ENCODE results near the gene ARMC5. TPM values are rescaled to one million over a fixed set of nuclear protein-coding genes. Genes with fewer than 3 reads are reported as not detected.
"Not testable (repeated sequence)": the region's sequence is repeated elsewhere in the genome, so short reads cannot be mapped to it uniquely, and the experiment has no call there.

ARMC5 gene
- total RNA-seq = 5.5 TPM
- long read RNA-seq, transcript ARMC5-201 (6 exons, 3,612 nt) = major isoform, 7 of 9 reads
- long read RNA-seq, partial matches to known transcripts = 2 of 9 reads
- long read RNA-seq, other reads (novel, unspliced or antisense) = 0 of 9 reads

- peak; percentile 98 for DNase-seq (ENCODE audit: missing footprints)
- intact Hi-C loops (cut with DNase I) = loop anchor here (5.0 to 10.0 kb wide), 3 partner anchors 384 to 472 kb away; partner anchors contain the start of genes HSD3B7, ZNF267, ZNF646 and ZNF668
- peak; percentile 89 for ATAC-seq
These were observed at the start of gene ARMC5 for GRCh38 chr16:31458844-31459686. TSS of gene ARMC5 (plus strand) at chr16:31459501. CDS start at chr16:31459525, 24 bp downstream.

GRCh38 chr16:31410082-31410481 is 49.2 kb upstream of the ARMC5 start:
- DNase-seq (ENCODE audit: missing footprints) (no peak), ATAC-seq (no peak)
- intact Hi-C loops (cut with DNase I) = no loop called here

DNA sequence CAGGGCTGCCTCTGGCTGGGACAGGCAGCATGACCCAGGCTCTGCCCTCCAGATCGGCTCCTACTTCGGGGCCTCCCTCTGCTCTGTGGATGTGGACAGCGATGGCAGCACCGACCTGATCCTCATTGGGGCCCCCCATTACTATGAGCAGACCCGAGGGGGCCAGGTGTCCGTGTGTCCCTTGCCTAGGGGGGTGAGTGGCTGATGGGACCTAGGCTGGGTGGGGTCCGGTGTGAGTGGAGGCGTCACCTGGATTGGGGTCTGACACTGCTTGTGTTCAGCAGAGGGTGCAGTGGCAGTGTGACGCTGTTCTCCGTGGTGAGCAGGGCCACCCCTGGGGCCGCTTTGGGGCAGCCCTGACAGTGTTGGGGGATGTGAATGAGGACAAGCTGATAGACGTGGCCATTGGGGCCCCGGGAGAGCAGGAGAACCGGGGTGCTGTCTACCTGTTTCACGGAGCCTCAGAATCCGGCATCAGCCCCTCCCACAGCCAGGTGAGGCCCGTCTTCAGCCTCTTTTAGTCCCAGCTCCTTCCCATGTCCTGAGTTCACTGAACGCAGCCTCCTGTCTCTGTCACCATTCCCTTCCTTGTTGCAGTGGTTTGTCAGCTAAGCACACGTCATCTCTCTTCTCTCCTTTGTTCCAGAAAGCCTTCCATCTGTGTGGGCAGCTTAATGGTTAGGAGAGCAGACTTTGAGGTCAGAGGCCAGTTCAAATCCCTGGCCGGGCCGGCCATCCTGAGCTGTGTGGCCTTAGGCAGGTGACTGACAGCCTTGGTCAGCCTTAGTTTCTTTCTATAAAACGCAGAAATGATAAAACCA is 48.1 kb upstream of the ARMC5 start:
- DNase-seq (ENCODE audit: missing footprints) = no peak
- no peak for ATAC-seq
- intact Hi-C loops (cut with DNase I) = no loop called here

DNA sequence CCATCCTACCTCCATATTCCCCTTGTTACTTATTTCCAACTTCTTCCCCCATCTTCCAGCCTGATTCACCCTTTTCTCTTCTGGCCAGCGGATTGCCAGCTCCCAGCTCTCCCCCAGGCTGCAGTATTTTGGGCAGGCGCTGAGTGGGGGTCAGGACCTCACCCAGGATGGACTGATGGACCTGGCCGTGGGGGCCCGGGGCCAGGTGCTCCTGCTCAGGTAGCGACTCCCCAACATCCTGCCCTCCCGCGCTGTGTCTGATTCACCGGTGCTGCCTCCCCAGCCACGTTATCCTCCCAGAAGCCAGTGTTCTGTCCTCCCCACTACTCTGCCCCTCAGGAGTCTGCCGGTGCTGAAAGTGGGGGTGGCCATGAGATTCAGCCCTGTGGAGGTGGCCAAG is 46.6 kb upstream of the ARMC5 start:
- no peak for ATAC-seq
- intact Hi-C loops (cut with DNase I) = no loop called here
- no peak for DNase-seq (ENCODE audit: missing footprints)

DNA sequence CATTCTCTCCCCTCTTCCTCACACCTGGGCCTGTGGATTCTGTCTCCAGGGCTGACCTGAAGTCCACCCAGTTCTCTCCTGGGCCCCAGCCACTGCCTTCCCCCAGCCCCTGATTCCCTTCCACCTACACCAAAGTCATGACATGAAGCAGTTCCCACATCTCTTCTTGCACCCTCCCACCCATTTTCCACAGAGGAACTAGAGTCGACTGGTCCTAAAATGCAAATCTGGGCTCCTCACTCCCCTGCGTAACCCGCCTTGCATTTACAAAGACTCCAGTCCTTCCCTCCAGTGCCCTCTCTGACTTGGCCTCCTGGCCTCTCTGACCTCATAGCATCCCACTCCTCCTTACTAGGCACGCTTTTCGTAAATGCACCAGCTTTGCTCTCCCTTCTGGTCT is 45.9 kb upstream of the ARMC5 start:
- no peak for ATAC-seq
- intact Hi-C loops (cut with DNase I) = no loop called here
- no peak for DNase-seq (ENCODE audit: missing footprints)

DNA sequence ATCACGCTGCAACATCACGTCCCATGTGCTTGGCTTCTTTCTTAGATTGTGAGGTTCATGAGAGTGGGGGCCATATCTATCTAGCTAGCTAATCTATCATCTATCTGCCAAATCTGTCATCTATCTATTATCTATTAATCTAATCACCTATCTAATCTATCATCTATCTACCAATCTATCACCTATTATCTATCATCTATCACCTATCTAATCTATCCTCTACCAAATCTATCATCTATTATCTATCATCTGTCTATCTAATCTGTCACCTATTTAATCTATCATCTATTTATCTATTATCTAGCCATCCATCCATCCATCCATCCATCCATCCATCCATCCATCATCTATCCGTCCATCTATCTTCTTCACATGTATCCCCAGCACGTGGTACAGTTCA is 45.4 kb upstream of the ARMC5 start:
- no peak for DNase-seq (ENCODE audit: missing footprints)
- no peak for ATAC-seq
- intact Hi-C loops (cut with DNase I) = no loop called here

GRCh38 chr16:31414706-31415105 is 44.6 kb upstream of the ARMC5 start:
- DNase-seq (ENCODE audit: missing footprints) (no peak), ATAC-seq (no peak)
- intact Hi-C loops (cut with DNase I) = no loop called here

DNA sequence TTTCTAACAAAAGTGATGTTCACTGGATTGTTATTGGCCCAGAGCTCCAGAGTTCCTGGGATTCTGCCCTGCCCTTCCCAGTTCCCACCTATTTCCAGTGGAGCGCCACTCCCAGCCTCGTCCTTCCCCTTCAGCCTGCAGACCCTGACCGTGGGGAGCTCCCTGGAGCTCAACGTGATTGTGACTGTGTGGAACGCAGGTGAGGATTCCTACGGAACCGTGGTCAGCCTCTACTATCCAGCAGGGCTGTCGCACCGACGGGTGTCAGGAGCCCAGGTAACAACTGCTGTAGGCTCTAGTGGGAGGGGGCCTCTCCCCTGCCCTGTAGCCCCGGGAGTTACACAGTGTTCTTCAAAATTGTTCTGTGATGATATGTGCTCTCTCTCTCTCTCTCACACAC is 42.9 kb upstream of the ARMC5 start:
- ATAC-seq (no peak), DNase-seq (ENCODE audit: missing footprints) (no peak)
- intact Hi-C loops (cut with DNase I) = no loop called here

DNA sequence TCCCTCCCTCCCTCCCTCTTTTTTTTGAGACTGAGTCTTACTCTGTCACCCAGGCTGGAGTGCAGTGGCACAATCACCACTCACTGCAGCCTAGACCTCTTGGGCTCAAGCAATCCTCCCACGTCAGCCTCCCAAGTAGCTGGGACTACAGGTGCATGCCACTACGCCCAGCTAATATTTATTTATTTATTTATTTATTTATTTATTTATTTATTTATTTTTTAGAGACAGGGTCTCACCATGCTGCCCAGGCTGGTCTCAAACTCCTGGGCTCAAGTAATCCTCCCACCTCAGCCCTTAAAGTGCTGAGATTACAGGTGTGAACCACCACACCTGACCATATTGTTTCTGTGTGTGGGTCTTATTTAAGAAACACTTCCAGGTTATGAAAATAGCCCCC is 42.3 kb upstream of the ARMC5 start:
- DNase-seq (ENCODE audit: missing footprints); ATAC-seq; intact Hi-C loops (cut with DNase I): not testable (repeated sequence)

GRCh38 chr16:31417916-31418315 is 41.4 kb upstream of the ARMC5 start:
- ATAC-seq (no peak), DNase-seq (ENCODE audit: missing footprints) (no peak)
- intact Hi-C loops (cut with DNase I) = no loop called here

GRCh38 chr16:31420037-31420436 is 39.3 kb upstream of the ARMC5 start:
- DNase-seq (ENCODE audit: missing footprints) (no peak), ATAC-seq (no peak)
- intact Hi-C loops (cut with DNase I) = no loop called here

DNA sequence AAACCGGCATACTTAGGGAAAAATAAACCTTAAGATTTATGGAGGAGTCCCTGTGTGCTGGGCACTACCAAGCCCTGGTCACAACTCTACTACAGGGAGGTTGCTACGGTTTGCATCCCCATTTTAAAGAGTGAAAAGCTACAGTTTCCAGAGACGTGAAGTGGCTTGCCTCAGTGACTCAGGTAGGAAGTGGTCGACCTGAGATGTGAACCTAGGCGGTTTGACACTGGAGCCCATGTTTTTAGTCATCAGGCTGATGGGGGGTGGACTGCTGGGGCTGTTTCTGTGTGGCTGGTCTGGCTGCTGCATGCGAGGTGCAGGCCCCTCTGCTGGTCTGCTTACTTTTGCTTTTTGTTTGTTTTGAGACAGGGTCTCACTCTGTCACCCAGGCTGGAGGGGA is 37.7 kb upstream of the ARMC5 start:
- ATAC-seq = no peak
- DNase-seq (ENCODE audit: missing footprints) = no peak
- intact Hi-C loops (cut with DNase I) = no loop called here

DNA sequence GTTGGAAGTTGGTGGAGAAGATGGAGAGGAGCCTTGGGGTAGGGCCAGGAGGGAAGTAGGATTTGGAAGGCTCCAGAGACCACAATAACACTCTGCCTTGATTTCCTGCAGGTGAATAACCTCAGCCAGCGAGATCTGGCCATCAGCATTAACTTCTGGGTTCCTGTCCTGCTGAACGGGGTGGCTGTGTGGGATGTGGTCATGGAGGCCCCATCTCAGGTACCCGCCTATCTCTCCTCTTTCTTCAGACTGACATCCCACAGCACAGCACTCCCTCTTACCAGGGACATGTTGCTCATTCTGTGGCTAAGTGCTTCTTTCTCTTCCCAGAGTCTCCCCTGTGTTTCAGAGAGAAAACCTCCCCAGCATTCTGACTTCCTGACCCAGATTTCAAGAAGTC is 36.1 kb upstream of the ARMC5 start:
- intact Hi-C loops (cut with DNase I) = no loop called here
- ATAC-seq = peak; percentile 13
- DNase-seq (ENCODE audit: missing footprints) = no peak

- DNase-seq (ENCODE audit: missing footprints) (no peak), ATAC-seq (peak; percentile 1)
- intact Hi-C loops (cut with DNase I) = no loop called here
These were observed 35.5 kb upstream of the ARMC5 start for GRCh38 chr16:31423801-31424200.

- peak; percentile 89 for DNase-seq (ENCODE audit: missing footprints)
- ATAC-seq = peak; percentile 50
- intact Hi-C loops (cut with DNase I) = no loop called here
These were observed 31.6 kb upstream of the ARMC5 start for GRCh38 chr16:31427441-31428278.

DNA sequence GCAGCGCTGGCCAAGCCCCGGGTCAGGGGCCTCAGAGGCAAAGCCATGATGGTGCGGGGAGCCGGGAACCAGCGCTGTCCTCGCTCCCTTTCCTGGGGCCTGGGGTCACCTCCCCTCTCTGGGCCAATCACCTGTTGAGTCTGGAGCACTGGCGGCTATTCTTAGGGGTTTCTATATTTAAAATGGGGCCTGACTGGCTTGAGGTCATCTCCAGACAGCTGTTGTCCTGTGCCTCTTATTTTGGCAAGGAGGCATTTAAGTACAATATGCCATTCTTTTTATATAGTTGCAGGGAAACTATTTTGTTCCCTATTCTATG is 31.1 kb upstream of the ARMC5 start, which contains the start of gene COX6A2:
Gene COX6A2 (minus strand): TSS at position 82 of the 319 bp plus-strand sequence. CDS start 35 bp downstream, at position 47.
- intact Hi-C loops (cut with DNase I) = no loop called here
- ATAC-seq (peak; percentile 76), DNase-seq (ENCODE audit: missing footprints) (no peak)

GRCh38 chr16:31428638-31429247 is 30.6 kb upstream of the ARMC5 start:
- no peak for ATAC-seq
- DNase-seq (ENCODE audit: missing footprints) = no peak
- intact Hi-C loops (cut with DNase I) = no loop called here

GRCh38 chr16:31429314-31429713 is 30.0 kb upstream of the ARMC5 start:
- DNase-seq (ENCODE audit: missing footprints) (no peak), ATAC-seq (peak; percentile 58)
- intact Hi-C loops (cut with DNase I) = no loop called here

Data from Right ventricle myocardium inferior (tissue), 1 donor.